ENCODE measurements around the gene GIGYF2. TPM values are rescaled to one million over a fixed set of nuclear protein-coding genes. Genes with fewer than 3 reads are reported as not detected.

GIGYF2 gene
- total and polyA plus RNA-seq, 2 of the 4 experiments (the other 2 are of a cell fraction), result 14.7 to 66.0 TPM

GRCh38 chr2:232773815-232774214 lies 76.7 kb downstream of the GIGYF2 start:
- H3K23ac ChIP-seq (ENCODE audit: low read depth, low read length), result no peak overlapping the region
- H4K8ac ChIP-seq (ENCODE audit: low read depth in 2 of 2, low read length in 2 of 2), result no peak overlapping the region
- in situ Hi-C loops (cut with MboI; ENCODE audit: low sequenced_read_pairs) (no loop called here), dilution Hi-C loops (cut with HindIII; ENCODE audit: low sequenced_read_pairs, unreplicated experiment) (no loop called here), intact Hi-C loops (cut with micrococcal nuclease) (loop anchor here (10.0 kb wide), 1 partner anchor 169 kb away; no protein-coding TSS in a partner anchor)
- no peak overlapping the region for H2BK5ac ChIP-seq (ENCODE audit: low read depth, low read length, poor library complexity, severe bottlenecking)
- H3K4ac ChIP-seq (ENCODE audit: low read depth, low read length), result no peak overlapping the region
- no TSS peak for BruUV-seq (replicated peaks)
- ATAC-seq (ENCODE audit: low read depth) (no peak), DNase-seq (no peak)
- no peak overlapping the region for H2AK9ac ChIP-seq (replicated peaks; ENCODE audit: low read depth, low read length, poor library complexity)
- no CpG with 5 or more reads among the region's 9 CpGs for WGBS, 2 experiments (ENCODE audit: extremely low coverage in 2 of 2, insufficient read length in 1 of 2)
- H4K20me1 ChIP-seq (ENCODE audit: insufficient read depth, low read length), result peaks cover 4% of the 10 kb centered on the region; the same call in 1 of the 2 replicates
- no peak overlapping the region for H2BK120ac ChIP-seq (ENCODE audit: low read depth, low read length)
- no peaks in the 10 kb centered on the region for H3K9me3 ChIP-seq (ENCODE audit: control insufficient read depth, insufficient read depth, low read length)
- no peak overlapping the region for H3K56ac ChIP-seq (ENCODE audit: extremely low read depth, insufficient read depth, low read length)
- no peak overlapping the region for H2AK5ac ChIP-seq (ENCODE audit: low read depth, low read length)
- ChIA-PET CTCF (no interaction called here), POLR2A (ENCODE audit: unreplicated experiment) (no interaction called here)
- no peak overlapping the region for H3K4me2 ChIP-seq (ENCODE audit: low read depth, low read length)
- no peak overlapping the region for H3K14ac ChIP-seq (replicated peaks; ENCODE audit: low read depth, low read length)
- no peak overlapping the region for H2BK15ac ChIP-seq (ENCODE audit: low read depth, low read length)
- H2AFZ ChIP-seq (replicated peaks; ENCODE audit: low read length, poor library complexity), result no peak overlapping the region
- H3K27me3 ChIP-seq (ENCODE audit: control insufficient read depth, insufficient read depth, low read length), result no peaks in the 10 kb centered on the region
- no peak overlapping the region for H3K27ac ChIP-seq (ENCODE audit: insufficient read depth, low read length)
- H3K18ac ChIP-seq (ENCODE audit: low read depth, low read length), result no peak overlapping the region
- peaks cover 4 to 13% of the 10 kb centered on the region in 2 experiments; a peak in 3 of 4 replicates for H3K79me1 ChIP-seq (ENCODE audit: low read depth in 1 of 2, low read length in 2 of 2)
- no peak overlapping the region for H3K9ac ChIP-seq (ENCODE audit: low read depth, low read length)
- H3K36me3 ChIP-seq (ENCODE audit: control insufficient read depth, insufficient read depth, low read length), result peaks cover 10% of the 10 kb centered on the region
- no peak overlapping the region for H3K4me3 ChIP-seq (ENCODE audit: insufficient read depth, low read depth, low read length)
- H2BK20ac ChIP-seq (ENCODE audit: low read depth, low read length), result no peak overlapping the region
- H4K5ac ChIP-seq (ENCODE audit: low read depth, low read length), result no peak overlapping the region
- no peaks in the 10 kb centered on the region for H3K4me1 ChIP-seq (ENCODE audit: control insufficient read depth, insufficient read depth, low read length)
- no peak for TF ChIP-seq RCOR1 (IDR thresholded peaks at IDR 0.05; ENCODE audit: insufficient replicate concordance, low read length)
- no peak for TF ChIP-seq RAD21 (IDR thresholded peaks at IDR 0.05; ENCODE audit: low read length)
- TF ChIP-seq RFX5 (IDR thresholded peaks at IDR 0.05; ENCODE audit: low read depth, low read length), result no peak
- no peak overlapping the region for H4K91ac ChIP-seq (ENCODE audit: insufficient read depth, low read depth, low read length)
- peaks cover 4% of the 10 kb centered on the region for H3K9me1 ChIP-seq (ENCODE audit: insufficient read depth, low read length)

Data from IMR-90 (cell line).